HepG2 (cell line): Measurements from ENCODE around the gene IRF2BPL. TPM values are rescaled to one million over a fixed set of nuclear protein-coding genes. Genes with fewer than 3 reads are reported as not detected.
A peak's percentile ranks its signal among the peaks of the same experiment; 100 is the strongest.

Experiments
- ATAC-seq: fragments of 200-7000 bp; cut with Tn5 transposase; 3 replicates; pipeline ENCODE4 v1.9.1; 2020; ENCODE audit warnings: mild to moderate bottlenecking, moderate library complexity
- BruUV-seq: library from RNA; stranded (reverse); fragments of 400-500 nt; replicated peaks from 2 replicates; lab custom pipeline; 2021; lab: Mats Ljungman, UMichigan
- CTCF ChIA-PET: fragments of 300-600 bp; formaldehyde crosslinking; extraction: SDS; loops from one replicate; lab custom pipeline; 2021; ENCODE audit warnings: low total read pairs, inconsistent platforms, low intra/inter-chr PET ratio; lab: Yijun Ruan, JAX
- POLR2A ChIA-PET: fragments of 350-600 bp; sonication (Branson Sonifier 250); formaldehyde crosslinking; loops from one replicate; lab custom pipeline; 2020; ENCODE audit warnings: antibody characterized with exemption, inconsistent platforms; lab: Yijun Ruan, JAX
- DNase-seq: peaks from one replicate; pipeline ENCODE4 v3.0.0-alpha.2; 2015; ENCODE audit warnings: low spot score
- FAIRE-seq: peaks from 3 replicates; lab custom pipeline; 2011; peaks lifted over from hg19 to GRCh38; lab: Jason Lieb, UNC
- H2AFZ ChIP-seq: one replicate; pipeline ENCODE4 v1.6.1; 2011; ENCODE audit warnings: low read length, inconsistent platforms
- H3K27ac ChIP-seq: fragments of 300-600 bp; 3 replicates; pipeline ENCODE4 v1.8.0; 2011; ENCODE audit warnings: mixed run types, mild to moderate bottlenecking, mixed read lengths, low read length, inconsistent platforms; ENCODE audit not compliant: insufficient read depth; ENCODE audit errors: extremely low read length
- H3K27me3 ChIP-seq, 2 experiments: fragments of 200-600 bp in 1 of 2; 2 replicates in 1 of 2; 3 replicates in 1 of 2; pipeline versions ENCODE4 v1.6.0 to v1.8.0; 2011; ENCODE audit warnings: low read length in 2 of 2, mild to moderate bottlenecking in 2 of 2, moderate library complexity in 2 of 2, inconsistent platforms in 1 of 2; ENCODE audit not compliant: insufficient read depth in 2 of 2, control insufficient read depth in 1 of 2
- H3K36me3 ChIP-seq, 2 experiments: fragments of 200-600 bp in 1 of 2; replicated peaks in 1 of 2; 2 replicates in 1 of 2; 3 replicates in 1 of 2; pipeline versions ENCODE4 v1.5.1 to v1.8.0; 2011; ENCODE audit warnings: low read length in 2 of 2, inconsistent platforms in 1 of 2; ENCODE audit not compliant: insufficient read depth in 2 of 2, control insufficient read depth in 1 of 2
- H3K4me1 ChIP-seq: 2 replicates; pipeline ENCODE4 v1.5.1; 2012; ENCODE audit warnings: low read length, inconsistent platforms; ENCODE audit not compliant: insufficient read depth
- H3K4me2 ChIP-seq: 2 replicates; pipeline ENCODE4 v1.6.0; 2011; ENCODE audit warnings: low read depth, low read length, inconsistent platforms
- H3K4me3 ChIP-seq, 3 experiments: fragments of 200-600 bp in 1 of 3; sonication (generic), shearing (Covaris generic) in 1 of 3; replicated peaks in 1 of 3; 2 replicates each; pipeline ENCODE4 v1.5.1; 2011 to 2016; ENCODE audit warnings: low read length in 3 of 3, inconsistent platforms in 2 of 3, low read depth in 2 of 3, mild to moderate bottlenecking in 2 of 3, control low read depth in 1 of 3, mixed read lengths in 1 of 3; ENCODE audit not compliant: insufficient read depth in 1 of 3
- H3K79me2 ChIP-seq: one replicate; pipeline ENCODE4 v1.6.1; 2011; ENCODE audit warnings: low read length, inconsistent platforms; ENCODE audit not compliant: insufficient read depth
- H3K9ac ChIP-seq: 2 replicates; pipeline ENCODE4 v1.6.0; 2011; ENCODE audit warnings: mild to moderate bottlenecking, low read depth, low read length, inconsistent platforms; ENCODE audit not compliant: insufficient read depth
- H3K9me3 ChIP-seq: 2 replicates; pipeline ENCODE4 v1.5.1; 2012; ENCODE audit warnings: mild to moderate bottlenecking, low read length
- H4K20me1 ChIP-seq: 2 replicates; pipeline ENCODE4 v1.6.0; 2011; ENCODE audit warnings: inconsistent platforms, mild to moderate bottlenecking, low read length, moderate library complexity; ENCODE audit not compliant: insufficient read depth
- NFE2 ChIP-seq: sonication (generic); formaldehyde crosslinking; IDR thresholded peaks from 2 replicates; pipeline ENCODE4 v1.4.0; 2020; ENCODE audit warnings: missing genetic modification reagents
- PLSCR1 ChIP-seq: sonication (generic); formaldehyde crosslinking; IDR thresholded peaks from 2 replicates; pipeline ENCODE4 v1.5.0; 2020; ENCODE audit warnings: missing genetic modification reagents, mild to moderate bottlenecking, borderline replicate concordance
- THAP9 ChIP-seq: sonication (generic); formaldehyde crosslinking; IDR thresholded peaks from 2 replicates; pipeline ENCODE4; 2020; ENCODE audit warnings: missing genetic modification reagents, mild to moderate bottlenecking, borderline replicate concordance
- ZKSCAN1 ChIP-seq: fragments of 150-350 bp; IDR thresholded peaks from 2 replicates; pipeline ENCODE4 v1.6.1; 2014; ENCODE audit warnings: low read length
- ZNF263 ChIP-seq: sonication (generic); formaldehyde crosslinking; IDR thresholded peaks from 2 replicates; pipeline ENCODE4 v1.4.0; 2020; ENCODE audit warnings: missing genetic modification reagents
- WGBS: methylation state at CpG from one replicate; pipeline ENCODE4 v1.1.6; 2017; ENCODE audit warnings: low lambda C conversion rate; 5-methylcytosine and 5-hydroxymethylcytosine counted together
- in situ Hi-C: cut with HindIII; loops from 2 replicates; pipeline ENCODE4 v1.10.0; 2017; ENCODE audit warnings: low pct_unique_long_range_greater_than_20kb; ENCODE audit not compliant: extremely low pct_ligation_motif_present
- intact Hi-C: fragments of 100-400 bp; cut with micrococcal nuclease; formaldehyde crosslinking; loops from one replicate; pipeline ENCODE4 v1.10.0; 2022; ENCODE audit not compliant: unreplicated experiment
- polyA plus RNA-seq, 8 experiments: library from polyadenylated mRNA; depleted of rRNA in 3 of 8; stranded (reverse) in 7 of 8; unstranded in 1 of 8; fragments of >200 nt; fragmentation: Illumina TruSeq in 4 of 8; extraction: Trizol in 4 of 8; gene quantifications; 2 replicates each; pipeline versions ENCODE4 v1.2.1 to v1.2.3, GENCODE V29; 2011 to 2016; ENCODE audit warnings: low read depth in 4 of 8, missing spikeins in 1 of 8, mixed read lengths in 1 of 8; ENCODE audit not compliant: insufficient read depth in 1 of 8
- total RNA-seq, 5 experiments: library from RNA; depleted of rRNA; stranded (reverse); fragments of >200 nt; fragmentation: Illumina TruSeq; extraction: Trizol; gene quantifications; 2 replicates each; pipeline ENCODE4 v1.2.3, GENCODE V29; 2016; ENCODE audit warnings: low read depth in 1 of 5

The IRF2BPL gene
- total and polyA plus RNA-seq, 2 of the 13 experiments (the other 11 are each of a cell fraction or from before 2014, with no cell fraction given), result 6.6 to 8.4 TPM

GRCh38 chr14:76976240-76977005 lies 52.1 kb downstream of the IRF2BPL start (continued):
- TF ChIP-seq PLSCR1 (CRISPR knock-in tag), result no peak
- TF ChIP-seq, all 625 proteins: peak for 1

GRCh38 chr14:76975812-76976211 lies 52.7 kb downstream of the IRF2BPL start:
- no peaks in the 10 kb centered on the region for H3K9me3 ChIP-seq
- in situ Hi-C loops, result no loop called here
- DNase-seq (no peak), ATAC-seq (peak; percentile 52), FAIRE-seq (no peak)
- ChIA-PET CTCF (no interaction called here), POLR2A (no interaction called here)
- TF ChIP-seq NFE2, result no peak
- peak; percentile 40; the same call in 1 of the 2 replicates for TF ChIP-seq ZNF263 (CRISPR knock-in tag)
- peak overlapping the region; percentile 57 for H3K4me2 ChIP-seq
- BruUV-seq, result no TSS peak
- H3K4me1 ChIP-seq, result peaks cover 62% of the 10 kb centered on the region
- H2AFZ ChIP-seq, result no peak overlapping the region
- H3K27ac ChIP-seq, result no peak overlapping the region
- intact Hi-C loops, result no loop called here
- peak overlapping the region in 1 of 3 experiments; percentile 9; a peak in 1 of 6 replicates for H3K4me3 ChIP-seq
- H4K20me1 ChIP-seq, result no peaks in the 10 kb centered on the region
- H3K9ac ChIP-seq, result no peak overlapping the region
- H3K79me2 ChIP-seq, result no peaks in the 10 kb centered on the region
- no peaks in the 10 kb centered on the region for H3K36me3 ChIP-seq
- WGBS, result 4% methylated on average over 4 of the region's 4 CpGs
- 0 out of 5 replicates have a peak, but pooled peaks cover 0 to 3% of the 10 kb centered on the region in 2 experiments for H3K27me3 ChIP-seq

- ChIA-PET CTCF (no interaction called here), POLR2A (interaction anchor here (1.1 kb wide), 1 partner anchor 13 kb away, joined by 5 read pairs; no protein-coding TSS in a partner anchor)
- H3K9me3 ChIP-seq, result no peaks in the 10 kb centered on the region
- H3K27me3 ChIP-seq, result 0 out of 5 replicates have a peak, but pooled peaks cover 0 to 3% of the 10 kb centered on the region in 2 experiments
- ATAC-seq (no peak), DNase-seq (no peak), FAIRE-seq (no peak)
- no peak overlapping the region for H3K4me3 ChIP-seq
- no peak overlapping the region for H2AFZ ChIP-seq
- no TSS peak for BruUV-seq
- intact Hi-C loops (no loop called here), in situ Hi-C loops (no loop called here)
- WGBS, result 61% methylated on average over 5 of the region's 8 CpGs
- no peaks in the 10 kb centered on the region for H4K20me1 ChIP-seq
- no peaks in the 10 kb centered on the region for H3K79me2 ChIP-seq
- H3K4me2 ChIP-seq, result no peak overlapping the region; the same call in 1 of the 2 replicates
- H3K9ac ChIP-seq, result no peak overlapping the region
- H3K36me3 ChIP-seq, result no peaks in the 10 kb centered on the region
- peaks cover 69% of the 10 kb centered on the region for H3K4me1 ChIP-seq
- H3K27ac ChIP-seq, result no peak overlapping the region
- TF ChIP-seq ZKSCAN1 (0 out of 2 replicates have a peak, but pooled peaks have one; percentile 54), THAP9 (no peak)
These were observed 53.5 kb downstream of the IRF2BPL start for GRCh38 chr14:76975051-76975450.
